Panc1 (cell line): ENCODE results near the gene SMIM35. TPM values are rescaled to one million over a fixed set of nuclear protein-coding genes. Genes with fewer than 3 reads are reported as not detected.

Experiments
- ATAC-seq: fragments of 200-7000 bp; cut with Tn5 transposase; 2 replicates; pipeline ENCODE4 v1.9.1; 2020; ENCODE audit warnings: mild to moderate bottlenecking, moderate library complexity
- BruUV-seq: library from RNA; stranded (reverse); fragments of 400-500 nt; replicated peaks from 2 replicates; lab custom pipeline; 2021; lab: Mats Ljungman, UMichigan
- CTCF ChIA-PET: fragments of 300-600 bp; sonication (Branson Sonifier 250); formaldehyde crosslinking; loops from one replicate; lab custom pipeline; 2022; ENCODE audit warnings: antibody characterized with exemption; lab: Charles Lee
- POLR2A ChIA-PET: fragments of 300-600 bp; sonication (Branson Sonifier 250); formaldehyde crosslinking; loops from one replicate; lab custom pipeline; 2022; ENCODE audit warnings: antibody characterized with exemption; lab: Charles Lee
- DNase-seq: peaks from one replicate; pipeline ENCODE4 v3.0.0-alpha.2; 2010; ENCODE audit warnings: low read depth, low spot score
- H3K27ac ChIP-seq: 2 replicates; pipeline ENCODE4 v1.5.1; 2011; ENCODE audit warnings: mild to moderate bottlenecking, low read length, inconsistent platforms
- H3K27me3 ChIP-seq: fragments of 200-500 bp; sonication (Bioruptor generic); 2 replicates; pipeline ENCODE4 v1.6.0; 2014; ENCODE audit warnings: low read length, inconsistent platforms; ENCODE audit not compliant: control insufficient read depth, insufficient read depth
- H3K36me3 ChIP-seq: fragments of 200-500 bp; sonication (Bioruptor generic); 2 replicates; pipeline ENCODE4 v1.5.1; 2014; ENCODE audit warnings: inconsistent platforms, mild to moderate bottlenecking, low read length, moderate library complexity; ENCODE audit not compliant: control insufficient read depth, insufficient read depth
- H3K4me1 ChIP-seq: 2 replicates; pipeline ENCODE4 v1.5.1; 2011; ENCODE audit warnings: inconsistent platforms, mild to moderate bottlenecking, low read length, moderate library complexity; ENCODE audit not compliant: control insufficient read depth, insufficient read depth
- H3K4me3 ChIP-seq, 2 experiments: 2 replicates each; pipeline ENCODE4 v1.5.1; 2011 to 2012; ENCODE audit warnings: low read depth in 2 of 2, low read length in 2 of 2, mild to moderate bottlenecking in 2 of 2, inconsistent platforms in 1 of 2, moderate library complexity in 1 of 2
- H3K9me3 ChIP-seq: fragments of 200-500 bp; sonication (Bioruptor generic); 2 replicates; pipeline ENCODE4 v1.5.1; 2014; ENCODE audit warnings: low read depth, mild to moderate bottlenecking, inconsistent platforms, low read length, moderate library complexity; ENCODE audit not compliant: control insufficient read depth, insufficient read depth
- POLR2AphosphoS5 ChIP-seq: IDR thresholded peaks from 2 replicates; pipeline ENCODE4 v1.6.1; 2012; ENCODE audit warnings: mild to moderate bottlenecking, low read depth, low read length, moderate library complexity
- SIN3A ChIP-seq: IDR thresholded peaks from 2 replicates; pipeline ENCODE4 v1.6.1; 2012; ENCODE audit warnings: low read depth, mild to moderate bottlenecking, low read length, moderate library complexity, borderline replicate concordance; ENCODE audit not compliant: insufficient read depth
- TCF7L2 ChIP-seq: IDR thresholded peaks from 2 replicates; pipeline ENCODE4 v1.6.1; 2011; ENCODE audit warnings: mild to moderate bottlenecking, low read depth, low read length, inconsistent platforms
- in situ Hi-C: cut with HindIII; loops from 2 replicates; pipeline ENCODE4 v1.10.0; 2016; ENCODE audit warnings: low sequenced_read_pairs, low pct_unique_long_range_greater_than_20kb
- intact Hi-C: fragments of 100-400 bp; cut with micrococcal nuclease; formaldehyde crosslinking; loops from one replicate; pipeline ENCODE4 v1.10.0; 2022; ENCODE audit not compliant: unreplicated experiment
- total RNA-seq: library from RNA; stranded (reverse); gene quantifications from one replicate; pipeline ENCODE4 v1.2.1, GENCODE V29; 2021; ENCODE audit not compliant: unreplicated experiment
- TF ChIP-seq, protein P1 (sequence below): fragments of 450-650 bp; IDR thresholded peaks from 2 replicates; pipeline ENCODE4 v1.5.1; 2017; ENCODE audit warnings: mild to moderate bottlenecking
- TF ChIP-seq, protein P2 (sequence below), 2 experiments: IDR thresholded peaks; 2 replicates each; pipeline ENCODE4 v1.6.1; 2011 to 2012; ENCODE audit warnings: low read depth in 2 of 2, control low read depth in 1 of 2, low read length in 1 of 2, mild to moderate bottlenecking in 1 of 2, moderate library complexity in 1 of 2; ENCODE audit not compliant: insufficient read depth in 1 of 2

The SMIM35 gene
- total RNA-seq, 1 experiment from 2014 or later: not detected

DNA sequence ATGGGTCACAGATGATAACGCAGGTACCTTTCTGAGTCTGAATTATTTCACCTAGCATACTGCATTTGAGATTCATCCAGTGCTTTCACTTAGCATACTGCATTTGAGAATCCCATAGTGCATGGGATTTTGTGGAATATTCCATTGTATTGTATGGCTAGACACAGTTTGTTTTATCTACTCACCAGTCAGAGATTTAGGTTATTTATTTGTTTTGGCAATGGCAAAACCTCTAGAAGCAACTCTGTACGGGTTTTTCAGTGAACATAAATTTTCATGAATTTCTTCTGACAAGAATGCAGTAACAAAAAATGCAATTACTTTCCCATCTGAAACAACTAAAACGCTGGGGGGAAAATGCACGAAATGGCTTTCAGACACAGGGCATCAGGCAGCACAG lies 41.5 kb upstream of the SMIM35 start:
- H3K27me3 ChIP-seq: peaks cover 2% of the 10 kb centered on the region; the same call in 1 of the 2 replicates
- in situ Hi-C loops (no loop called here), intact Hi-C loops (no loop called here)
- H3K36me3 ChIP-seq: no peaks in the 10 kb centered on the region
- H3K27ac ChIP-seq: no peak overlapping the region
- CTCF ChIA-PET: no interaction called here
- no TSS peak for BruUV-seq
- ATAC-seq (no peak), DNase-seq (no peak)
- H3K4me1 ChIP-seq: no peaks in the 10 kb centered on the region
- TF ChIP-seq TCF7L2: no peak
- no peak for TF ChIP-seq POLR2AphosphoS5
- TF ChIP-seq, protein P1, sequence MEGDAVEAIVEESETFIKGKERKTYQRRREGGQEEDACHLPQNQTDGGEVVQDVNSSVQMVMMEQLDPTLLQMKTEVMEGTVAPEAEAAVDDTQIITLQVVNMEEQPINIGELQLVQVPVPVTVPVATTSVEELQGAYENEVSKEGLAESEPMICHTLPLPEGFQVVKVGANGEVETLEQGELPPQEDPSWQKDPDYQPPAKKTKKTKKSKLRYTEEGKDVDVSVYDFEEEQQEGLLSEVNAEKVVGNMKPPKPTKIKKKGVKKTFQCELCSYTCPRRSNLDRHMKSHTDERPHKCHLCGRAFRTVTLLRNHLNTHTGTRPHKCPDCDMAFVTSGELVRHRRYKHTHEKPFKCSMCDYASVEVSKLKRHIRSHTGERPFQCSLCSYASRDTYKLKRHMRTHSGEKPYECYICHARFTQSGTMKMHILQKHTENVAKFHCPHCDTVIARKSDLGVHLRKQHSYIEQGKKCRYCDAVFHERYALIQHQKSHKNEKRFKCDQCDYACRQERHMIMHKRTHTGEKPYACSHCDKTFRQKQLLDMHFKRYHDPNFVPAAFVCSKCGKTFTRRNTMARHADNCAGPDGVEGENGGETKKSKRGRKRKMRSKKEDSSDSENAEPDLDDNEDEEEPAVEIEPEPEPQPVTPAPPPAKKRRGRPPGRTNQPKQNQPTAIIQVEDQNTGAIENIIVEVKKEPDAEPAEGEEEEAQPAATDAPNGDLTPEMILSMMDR: no peak
- TF ChIP-seq, protein P2, sequence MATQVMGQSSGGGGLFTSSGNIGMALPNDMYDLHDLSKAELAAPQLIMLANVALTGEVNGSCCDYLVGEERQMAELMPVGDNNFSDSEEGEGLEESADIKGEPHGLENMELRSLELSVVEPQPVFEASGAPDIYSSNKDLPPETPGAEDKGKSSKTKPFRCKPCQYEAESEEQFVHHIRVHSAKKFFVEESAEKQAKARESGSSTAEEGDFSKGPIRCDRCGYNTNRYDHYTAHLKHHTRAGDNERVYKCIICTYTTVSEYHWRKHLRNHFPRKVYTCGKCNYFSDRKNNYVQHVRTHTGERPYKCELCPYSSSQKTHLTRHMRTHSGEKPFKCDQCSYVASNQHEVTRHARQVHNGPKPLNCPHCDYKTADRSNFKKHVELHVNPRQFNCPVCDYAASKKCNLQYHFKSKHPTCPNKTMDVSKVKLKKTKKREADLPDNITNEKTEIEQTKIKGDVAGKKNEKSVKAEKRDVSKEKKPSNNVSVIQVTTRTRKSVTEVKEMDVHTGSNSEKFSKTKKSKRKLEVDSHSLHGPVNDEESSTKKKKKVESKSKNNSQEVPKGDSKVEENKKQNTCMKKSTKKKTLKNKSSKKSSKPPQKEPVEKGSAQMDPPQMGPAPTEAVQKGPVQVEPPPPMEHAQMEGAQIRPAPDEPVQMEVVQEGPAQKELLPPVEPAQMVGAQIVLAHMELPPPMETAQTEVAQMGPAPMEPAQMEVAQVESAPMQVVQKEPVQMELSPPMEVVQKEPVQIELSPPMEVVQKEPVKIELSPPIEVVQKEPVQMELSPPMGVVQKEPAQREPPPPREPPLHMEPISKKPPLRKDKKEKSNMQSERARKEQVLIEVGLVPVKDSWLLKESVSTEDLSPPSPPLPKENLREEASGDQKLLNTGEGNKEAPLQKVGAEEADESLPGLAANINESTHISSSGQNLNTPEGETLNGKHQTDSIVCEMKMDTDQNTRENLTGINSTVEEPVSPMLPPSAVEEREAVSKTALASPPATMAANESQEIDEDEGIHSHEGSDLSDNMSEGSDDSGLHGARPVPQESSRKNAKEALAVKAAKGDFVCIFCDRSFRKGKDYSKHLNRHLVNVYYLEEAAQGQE (IDR thresholded peaks at IDR 0.05; ENCODE audit: insufficient read depth in 1 of 2, low read depth in 2 of 2, low read length in 1 of 2): no peak
- no peak for TF ChIP-seq SIN3A
- no peak overlapping the region for H3K4me3 ChIP-seq
- POLR2A ChIA-PET: no interaction called here
- no peaks in the 10 kb centered on the region for H3K9me3 ChIP-seq

DNA sequence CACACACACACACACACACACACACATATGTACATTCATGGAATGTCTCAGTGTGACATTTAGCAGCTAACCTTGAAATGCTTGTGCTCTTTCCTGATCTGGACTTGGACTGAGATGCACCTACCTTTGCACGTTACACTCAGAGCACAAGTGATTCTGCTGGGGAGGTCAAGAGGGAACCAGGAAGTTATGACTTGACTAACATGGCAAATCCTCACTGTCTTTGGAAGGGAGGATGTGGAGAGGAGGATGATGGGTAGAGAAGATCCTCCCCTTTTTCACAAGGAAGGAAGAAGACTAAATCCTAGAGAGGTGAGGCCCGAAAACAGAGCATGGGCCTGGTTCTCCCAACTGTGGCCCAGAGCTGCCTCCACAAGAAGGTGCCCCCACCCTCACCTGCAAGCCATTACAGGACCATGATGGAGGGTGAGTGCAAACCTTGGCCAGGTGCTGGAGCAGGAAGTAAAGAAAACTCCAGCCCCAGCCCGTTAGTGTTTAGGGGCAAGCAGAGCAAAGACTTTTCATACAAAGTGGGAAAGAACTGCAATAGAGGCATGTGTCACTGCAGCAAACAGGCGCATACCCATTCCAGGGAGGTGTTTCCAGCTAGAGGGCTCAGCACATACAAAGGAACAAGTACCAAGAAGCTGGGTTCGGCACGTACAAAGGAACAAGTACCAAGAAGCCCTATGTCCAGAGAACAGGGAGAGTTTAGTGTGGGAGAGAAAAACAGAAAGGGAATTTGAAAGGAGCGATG lies 39.5 kb upstream of the SMIM35 start:
- H3K4me1 ChIP-seq: no peaks in the 10 kb centered on the region
- intact Hi-C loops (no loop called here), in situ Hi-C loops (no loop called here)
- H3K27ac ChIP-seq: no peak overlapping the region
- POLR2A ChIA-PET: interaction anchor here (0.6 to 1.0 kb wide), 2 partner anchors 8 to 806 kb away, joined by 3 read pairs; no protein-coding TSS in a partner anchor
- H3K36me3 ChIP-seq: no peaks in the 10 kb centered on the region
- peaks cover 12% of the 10 kb centered on the region for H3K27me3 ChIP-seq
- CTCF ChIA-PET: no interaction called here
- BruUV-seq: no TSS peak
- ATAC-seq (peak; percentile 80), DNase-seq (no peak)
- H3K9me3 ChIP-seq: no peaks in the 10 kb centered on the region
- no peak overlapping the region for H3K4me3 ChIP-seq
- TF ChIP-seq, protein P1: no peak
- TF ChIP-seq POLR2AphosphoS5: peak; percentile 74
- TF ChIP-seq, protein P2 (IDR thresholded peaks at IDR 0.05; ENCODE audit: insufficient read depth in 1 of 2, low read depth in 2 of 2, low read length in 1 of 2): no peak
